Measurements from ENCODE around the gene GRK5.

GRK5 gene

GRCh38 chr10:119199231-119199992, 8.0 kb upstream of the GRK5 start:
- Histone ChIP-seq H3K9ac (ENCODE audit: low read depth, low read length) (no peak overlapping the region), H3K27me3 (ENCODE audit: insufficient read depth, low read length, poor library complexity) (no peaks in the 10 kb centered on the region), H3K36me3 (ENCODE audit: insufficient read depth, low read length) (no peaks in the 10 kb centered on the region), H3K79me2 (ENCODE audit: insufficient read depth, low read length) (no peaks in the 10 kb centered on the region), H3K4me3 (ENCODE audit: low read depth in 1 of 2, low read length in 2 of 2) (no peak overlapping the region), H3K4me2 (ENCODE audit: insufficient read depth, low read length) (no peak overlapping the region), H3K27ac (ENCODE audit: low read length) (no peak overlapping the region), H2AFZ (ENCODE audit: low read depth, low read length) (no peak overlapping the region), H3K9me3 (ENCODE audit: insufficient read depth, low read length, severe bottlenecking) (no peaks in the 10 kb centered on the region), H4K20me1 (ENCODE audit: insufficient read depth, low read length) (no peaks in the 10 kb centered on the region), H3K4me1 (ENCODE audit: insufficient read depth, low read length) (no peaks in the 10 kb centered on the region)
- DNase-seq (peak; percentile 69), ATAC-seq (ENCODE audit: insufficient read depth, low read depth) (peak; percentile 95)
- TF ChIP-seq CTCF (IDR thresholded peaks at IDR 0.05; ENCODE audit: borderline replicate concordance, extremely low read depth, low read length, poor library complexity, severe bottlenecking) (peak; percentile 87), EZH2 (IDR thresholded peaks at IDR 0.05; ENCODE audit: borderline replicate concordance, low read depth, low read length, severe bottlenecking) (no peak)

- H3K79me2 ChIP-seq (ENCODE audit: insufficient read depth, low read length), result no peaks in the 10 kb centered on the region
- no peaks in the 10 kb centered on the region for H4K20me1 ChIP-seq (ENCODE audit: insufficient read depth, low read length)
- H3K9me3 ChIP-seq (ENCODE audit: insufficient read depth, low read length, severe bottlenecking), result no peaks in the 10 kb centered on the region
- H3K4me2 ChIP-seq (ENCODE audit: insufficient read depth, low read length), result no peak overlapping the region
- H3K4me1 ChIP-seq (ENCODE audit: insufficient read depth, low read length), result peaks cover 5% of the 10 kb centered on the region
- H2AFZ ChIP-seq (ENCODE audit: low read depth, low read length), result no peak overlapping the region
- no peaks in the 10 kb centered on the region for H3K27me3 ChIP-seq (ENCODE audit: insufficient read depth, low read length, poor library complexity)
- no peaks in the 10 kb centered on the region for H3K36me3 ChIP-seq (ENCODE audit: insufficient read depth, low read length)
- DNase-seq (no peak), ATAC-seq (ENCODE audit: insufficient read depth, low read depth) (no peak)
- H3K27ac ChIP-seq (ENCODE audit: low read length), result no peak overlapping the region
- TF ChIP-seq EZH2 (IDR thresholded peaks at IDR 0.05; ENCODE audit: borderline replicate concordance, low read depth, low read length, severe bottlenecking), result no peak
- no peak overlapping the region for H3K9ac ChIP-seq (ENCODE audit: low read depth, low read length)
- H3K4me3 ChIP-seq (ENCODE audit: low read depth in 1 of 2, low read length in 2 of 2), result no peak overlapping the region
These were observed 6.1 kb upstream of the GRK5 start for GRCh38 chr10:119201233-119201632.

- DNase-seq, result no peak
These were observed 4.4 kb upstream of the GRK5 start for GRCh38 chr10:119203006-119203405.

More at GRCh38 chr10:119203006-119203405, 4.4 kb upstream of the GRK5 start:
- TF ChIP-seq EZH2 (IDR thresholded peaks at IDR 0.05; ENCODE audit: borderline replicate concordance, low read depth, low read length, severe bottlenecking), result no peak
- TF ChIP-seq CTCF (IDR thresholded peaks at IDR 0.05; ENCODE audit: borderline replicate concordance, extremely low read depth, low read length, poor library complexity, severe bottlenecking), result no peak
- Histone ChIP-seq H3K79me2 (ENCODE audit: insufficient read depth, low read length) (peaks cover 3% of the 10 kb centered on the region), H3K4me1 (ENCODE audit: insufficient read depth, low read length) (peaks cover 9% of the 10 kb centered on the region), H3K9ac (ENCODE audit: low read depth, low read length) (no peak overlapping the region), H3K36me3 (ENCODE audit: insufficient read depth, low read length) (no peaks in the 10 kb centered on the region; the same call in 1 of the 2 replicates), H3K4me2 (ENCODE audit: insufficient read depth, low read length) (no peak overlapping the region), H3K9me3 (ENCODE audit: insufficient read depth, low read length, severe bottlenecking) (no peaks in the 10 kb centered on the region), H3K27ac (ENCODE audit: low read length) (no peak overlapping the region), H4K20me1 (ENCODE audit: insufficient read depth, low read length) (no peaks in the 10 kb centered on the region), H3K4me3 (ENCODE audit: low read depth in 1 of 2, low read length in 2 of 2) (no peak overlapping the region), H2AFZ (ENCODE audit: low read depth, low read length) (no peak overlapping the region), H3K27me3 (ENCODE audit: insufficient read depth, low read length, poor library complexity) (no peaks in the 10 kb centered on the region)
- no peak for ATAC-seq (ENCODE audit: insufficient read depth, low read depth)
